ENCODE results near the gene TMED9.
"Not testable (repeated sequence)": the region's sequence is repeated elsewhere in the genome, so short reads cannot be mapped to it uniquely, and the experiment has no call there.

TMED9 gene

DNA sequence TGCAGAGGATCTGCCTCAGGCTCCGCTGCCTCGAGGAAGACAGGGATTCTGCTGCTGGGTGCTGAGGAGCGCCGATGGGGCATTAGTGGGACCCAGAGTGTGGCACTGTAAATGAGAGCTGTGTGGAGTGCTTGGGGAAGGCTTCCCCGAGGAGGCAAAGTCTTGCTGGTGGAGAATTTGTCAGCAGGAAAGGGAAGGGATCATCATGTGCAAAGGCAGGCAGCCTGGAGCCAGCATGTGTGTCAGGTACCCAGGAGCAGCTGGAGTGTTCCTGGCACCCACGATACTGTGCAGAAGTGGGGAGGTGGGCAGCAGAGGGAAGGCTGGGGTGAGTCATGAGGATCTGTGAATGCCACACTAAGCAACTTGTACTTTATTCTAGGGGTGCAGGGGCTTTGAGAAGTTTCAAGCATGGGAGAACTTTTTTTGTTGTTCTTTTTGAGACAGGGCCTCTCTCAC lies 20.2 kb downstream of the TMED9 start:
- no peak overlapping the region for H3K4me3 ChIP-seq (ENCODE audit: low read depth in 1 of 2, low read length in 2 of 2)
- ATAC-seq (ENCODE audit: insufficient read depth, low read depth) (no peak), DNase-seq (no peak)
- H3K27ac ChIP-seq (ENCODE audit: low read length), result no peak overlapping the region
- no peaks in the 10 kb centered on the region for H3K9me3 ChIP-seq (ENCODE audit: insufficient read depth, low read length, severe bottlenecking)
- no peak overlapping the region for H3K4me2 ChIP-seq (ENCODE audit: insufficient read depth, low read length)
- no peak overlapping the region for H3K9ac ChIP-seq (ENCODE audit: low read depth, low read length)
- no peak overlapping the region for H2AFZ ChIP-seq (ENCODE audit: low read depth, low read length)
- no peaks in the 10 kb centered on the region for H3K27me3 ChIP-seq (ENCODE audit: insufficient read depth, low read length, poor library complexity)
- H4K20me1 ChIP-seq (ENCODE audit: insufficient read depth, low read length), result peaks cover 4% of the 10 kb centered on the region; the same call in 1 of the 2 replicates
- no peaks in the 10 kb centered on the region for H3K4me1 ChIP-seq (ENCODE audit: insufficient read depth, low read length)
- H3K36me3 ChIP-seq (ENCODE audit: insufficient read depth, low read length), result peaks cover 49% of the 10 kb centered on the region
- TF ChIP-seq CTCF (IDR thresholded peaks at IDR 0.05; ENCODE audit: borderline replicate concordance, extremely low read depth, low read length, poor library complexity, severe bottlenecking), result no peak
- no peak for TF ChIP-seq EZH2 (IDR thresholded peaks at IDR 0.05; ENCODE audit: borderline replicate concordance, low read depth, low read length, severe bottlenecking)
- no peaks in the 10 kb centered on the region for H3K79me2 ChIP-seq (ENCODE audit: insufficient read depth, low read length)

DNA sequence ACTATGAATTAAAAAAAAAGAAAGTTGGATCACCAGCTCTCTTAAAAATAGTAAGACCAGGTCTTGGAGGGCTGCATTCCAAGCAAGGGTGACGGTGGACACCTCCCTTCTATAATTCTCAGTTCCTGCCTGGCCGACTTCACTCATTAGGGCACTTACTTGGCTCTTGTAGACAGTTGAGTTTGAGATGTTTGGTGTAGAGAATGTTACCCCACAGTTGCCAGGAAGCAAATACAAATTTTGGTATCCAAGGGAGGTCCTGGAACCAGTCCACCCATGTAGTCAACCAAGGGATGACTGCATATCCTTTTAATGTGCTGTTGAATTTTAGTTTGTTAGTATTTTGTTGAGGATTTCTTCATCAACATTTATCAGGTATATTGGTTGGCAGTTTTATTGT lies 28.6 kb downstream of the TMED9 start:
- no peaks in the 10 kb centered on the region for H3K4me1 ChIP-seq (ENCODE audit: insufficient read depth, low read length)
- DNase-seq (no peak), ATAC-seq (ENCODE audit: insufficient read depth, low read depth) (no peak)
- peaks cover 69% of the 10 kb centered on the region for H3K36me3 ChIP-seq (ENCODE audit: insufficient read depth, low read length)
- no peak overlapping the region for H3K4me3 ChIP-seq (ENCODE audit: low read depth in 1 of 2, low read length in 2 of 2)
- no peaks in the 10 kb centered on the region for H4K20me1 ChIP-seq (ENCODE audit: insufficient read depth, low read length)
- no peak overlapping the region for H3K4me2 ChIP-seq (ENCODE audit: insufficient read depth, low read length)
- no peak for TF ChIP-seq EZH2 (IDR thresholded peaks at IDR 0.05; ENCODE audit: borderline replicate concordance, low read depth, low read length, severe bottlenecking)
- no peak for TF ChIP-seq CTCF (IDR thresholded peaks at IDR 0.05; ENCODE audit: borderline replicate concordance, extremely low read depth, low read length, poor library complexity, severe bottlenecking)
- no peak overlapping the region for H2AFZ ChIP-seq (ENCODE audit: low read depth, low read length)
- H3K27ac ChIP-seq (ENCODE audit: low read length), result no peak overlapping the region
- no peaks in the 10 kb centered on the region for H3K27me3 ChIP-seq (ENCODE audit: insufficient read depth, low read length, poor library complexity)
- no peaks in the 10 kb centered on the region for H3K79me2 ChIP-seq (ENCODE audit: insufficient read depth, low read length)
- H3K9me3 ChIP-seq (ENCODE audit: insufficient read depth, low read length, severe bottlenecking), result peaks cover 3% of the 10 kb centered on the region
- H3K9ac ChIP-seq (ENCODE audit: low read depth, low read length), result no peak overlapping the region

GRCh38 chr5:177624172-177624571 lies 32.2 kb downstream of the TMED9 start:
- H3K27me3 ChIP-seq (ENCODE audit: insufficient read depth, low read length, poor library complexity); ATAC-seq (ENCODE audit: insufficient read depth, low read depth); H3K4me3 ChIP-seq (ENCODE audit: low read depth in 1 of 2, low read length in 2 of 2); H4K20me1 ChIP-seq (ENCODE audit: insufficient read depth, low read length); H3K27ac ChIP-seq (ENCODE audit: low read length); H3K79me2 ChIP-seq (ENCODE audit: insufficient read depth, low read length); DNase-seq; H3K4me2 ChIP-seq (ENCODE audit: insufficient read depth, low read length); H3K9ac ChIP-seq (ENCODE audit: low read depth, low read length); H2AFZ ChIP-seq (ENCODE audit: low read depth, low read length); H3K4me1 ChIP-seq (ENCODE audit: insufficient read depth, low read length); H3K9me3 ChIP-seq (ENCODE audit: insufficient read depth, low read length, severe bottlenecking): not testable (repeated sequence)
- H3K36me3 ChIP-seq (ENCODE audit: insufficient read depth, low read length), result peaks cover 43% of the 10 kb centered on the region

DNA sequence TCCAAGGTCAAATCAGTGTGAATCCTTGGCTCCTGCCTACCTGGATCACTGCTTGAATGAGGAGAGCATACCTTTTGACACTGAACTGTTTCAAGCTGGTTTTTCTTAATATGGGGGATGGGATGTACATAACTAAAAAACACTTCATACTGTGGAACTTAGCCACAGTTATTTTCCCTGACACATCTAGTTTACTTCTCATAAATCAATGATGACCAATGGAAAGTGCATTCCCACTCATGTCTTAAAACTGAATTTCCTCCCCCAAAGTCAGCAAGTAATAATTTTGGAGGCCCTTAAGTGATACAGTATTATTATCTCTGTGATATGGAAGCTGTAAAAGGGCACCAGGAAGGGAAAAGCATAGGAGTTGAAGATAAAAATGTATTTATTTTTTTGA lies 38.2 kb downstream of the TMED9 start:
- not testable (repeated sequence) for H3K27ac ChIP-seq (ENCODE audit: low read length); H4K20me1 ChIP-seq (ENCODE audit: insufficient read depth, low read length); DNase-seq; H2AFZ ChIP-seq (ENCODE audit: low read depth, low read length); H3K9ac ChIP-seq (ENCODE audit: low read depth, low read length); H3K27me3 ChIP-seq (ENCODE audit: insufficient read depth, low read length, poor library complexity); H3K4me1 ChIP-seq (ENCODE audit: insufficient read depth, low read length); H3K9me3 ChIP-seq (ENCODE audit: insufficient read depth, low read length, severe bottlenecking); H3K79me2 ChIP-seq (ENCODE audit: insufficient read depth, low read length); H3K4me2 ChIP-seq (ENCODE audit: insufficient read depth, low read length); H3K36me3 ChIP-seq (ENCODE audit: insufficient read depth, low read length); ATAC-seq (ENCODE audit: insufficient read depth, low read depth); H3K4me3 ChIP-seq (ENCODE audit: low read depth in 1 of 2, low read length in 2 of 2)

- not testable (repeated sequence) for H3K9me3 ChIP-seq (ENCODE audit: insufficient read depth, low read length, severe bottlenecking); H3K4me1 ChIP-seq (ENCODE audit: insufficient read depth, low read length); H3K27me3 ChIP-seq (ENCODE audit: insufficient read depth, low read length, poor library complexity); H3K36me3 ChIP-seq (ENCODE audit: insufficient read depth, low read length); H2AFZ ChIP-seq (ENCODE audit: low read depth, low read length); H3K9ac ChIP-seq (ENCODE audit: low read depth, low read length); H3K4me2 ChIP-seq (ENCODE audit: insufficient read depth, low read length); H4K20me1 ChIP-seq (ENCODE audit: insufficient read depth, low read length); DNase-seq; H3K4me3 ChIP-seq (ENCODE audit: low read depth in 1 of 2, low read length in 2 of 2); H3K79me2 ChIP-seq (ENCODE audit: insufficient read depth, low read length); ATAC-seq (ENCODE audit: insufficient read depth, low read depth); H3K27ac ChIP-seq (ENCODE audit: low read length)
Observed at GRCh38 chr5:177634912-177635311, 42.9 kb downstream of the TMED9 start.

- H4K20me1 ChIP-seq (ENCODE audit: insufficient read depth, low read length); DNase-seq; H3K4me1 ChIP-seq (ENCODE audit: insufficient read depth, low read length); H2AFZ ChIP-seq (ENCODE audit: low read depth, low read length); H3K4me2 ChIP-seq (ENCODE audit: insufficient read depth, low read length); H3K4me3 ChIP-seq (ENCODE audit: low read depth in 1 of 2, low read length in 2 of 2); H3K27ac ChIP-seq (ENCODE audit: low read length); ATAC-seq (ENCODE audit: insufficient read depth, low read depth); H3K9me3 ChIP-seq (ENCODE audit: insufficient read depth, low read length, severe bottlenecking); H3K9ac ChIP-seq (ENCODE audit: low read depth, low read length); H3K36me3 ChIP-seq (ENCODE audit: insufficient read depth, low read length); H3K79me2 ChIP-seq (ENCODE audit: insufficient read depth, low read length); H3K27me3 ChIP-seq (ENCODE audit: insufficient read depth, low read length, poor library complexity): not testable (repeated sequence)
Observed at GRCh38 chr5:177645462-177645861, 53.5 kb downstream of the TMED9 start.
